ENCODE data around the gene PPIH.
"Not testable (repeated sequence)": the region's sequence is repeated elsewhere in the genome, so short reads cannot be mapped to it uniquely, and the experiment has no call there.

The PPIH gene

GRCh38 chr1:42682739-42683531 lies 24.7 kb downstream of the PPIH start:
- DNase-seq, result peak; percentile 85

- DNase-seq, result no peak
Observed at GRCh38 chr1:42684139-42684538, 25.9 kb downstream of the PPIH start.

GRCh38 chr1:42686418-42686817 lies 28.2 kb downstream of the PPIH start:
- no peak for DNase-seq

GRCh38 chr1:42689912-42690311 lies 31.7 kb downstream of the PPIH start:
- DNase-seq, result no peak

GRCh38 chr1:42690477-42691156 lies 32.4 kb downstream of the PPIH start:
- no peak for DNase-seq

GRCh38 chr1:42691157-42691498 lies 32.9 kb downstream of the PPIH start:
- DNase-seq, result no peak

GRCh38 chr1:42692461-42692860 lies 34.2 kb downstream of the PPIH start:
- peak; percentile 26 for DNase-seq

- no peak for DNase-seq
Observed at GRCh38 chr1:42692911-42693310, 34.7 kb downstream of the PPIH start.

- DNase-seq, result no peak
Observed at GRCh38 chr1:42698081-42698813, 40.0 kb downstream of the PPIH start.

- DNase-seq, result no peak
Observed at GRCh38 chr1:42700006-42700405, 41.8 kb downstream of the PPIH start.

GRCh38 chr1:42703888-42704464 lies 45.8 kb downstream of the PPIH start:
- DNase-seq, result no peak

GRCh38 chr1:42712808-42713207 lies 54.6 kb downstream of the PPIH start:
- DNase-seq, result not testable (repeated sequence)

GRCh38 chr1:42713293-42713692 lies 55.1 kb downstream of the PPIH start:
- DNase-seq, result no peak

GRCh38 chr1:42714441-42714840 lies 56.2 kb downstream of the PPIH start:
- DNase-seq, result not testable (repeated sequence)

- DNase-seq, result peak; percentile 96
Observed at GRCh38 chr1:42720868-42721267, 62.6 kb downstream of the PPIH start.

GRCh38 chr1:42721926-42722325 lies 63.7 kb downstream of the PPIH start:
- no peak for DNase-seq

- not testable (repeated sequence) for DNase-seq
Observed at GRCh38 chr1:42722403-42722802, 64.2 kb downstream of the PPIH start.

GRCh38 chr1:42723511-42723910 lies 65.3 kb downstream of the PPIH start:
- no peak for DNase-seq

GRCh38 chr1:42725820-42726219 lies 67.6 kb downstream of the PPIH start:
- DNase-seq, result not testable (repeated sequence)

All from DMS53 (cell line).